ENCODE results near the gene TUBGCP6. TPM values are rescaled to one million over a fixed set of nuclear protein-coding genes. Genes with fewer than 3 reads are reported as not detected.

TUBGCP6 gene
- total and polyA plus RNA-seq, 2 experiments from 2014 or later: 18.6 to 47.1 TPM

- DNase-seq (ENCODE audit: low spot score) (peak; percentile 56), ATAC-seq (peak; percentile 39)
- H3K36me3 Mint-ChIP-seq (ENCODE audit: low read depth): peaks cover 4% of the 10 kb centered on the region; the same call in 1 of the 3 replicates
- Histone ChIP-seq H4K20me1 (replicated peaks; ENCODE audit: insufficient read depth) (no peaks in the 10 kb centered on the region), H3K4me1 (ENCODE audit: insufficient read depth) (no peaks in the 10 kb centered on the region), H3K4me3 (peak overlapping the region; percentile 26; the same call in 1 of the 2 replicates), H3K9me2 (ENCODE audit: insufficient read depth) (no peaks in the 10 kb centered on the region), H3F3A (replicated peaks; ENCODE audit: low read depth) (no peaks in the 10 kb centered on the region), H3K27ac (ENCODE audit: low read depth) (no peak overlapping the region), H3K27me3 (ENCODE audit: insufficient read depth) (no peaks in the 10 kb centered on the region), H3K36me3 (ENCODE audit: insufficient read depth) (no peaks in the 10 kb centered on the region), H3K79me2 (replicated peaks; ENCODE audit: insufficient read depth) (no peaks in the 10 kb centered on the region), H2AFZ (no peak overlapping the region), H3K4me2 (peak overlapping the region; percentile 51; the same call in 1 of the 2 replicates)
- H3K4me1 Mint-ChIP-seq: peaks cover 2% of the 10 kb centered on the region; the same call in 1 of the 3 replicates
- H3K27ac Mint-ChIP-seq: no peak overlapping the region
- TF ChIP-seq, protein P1, sequence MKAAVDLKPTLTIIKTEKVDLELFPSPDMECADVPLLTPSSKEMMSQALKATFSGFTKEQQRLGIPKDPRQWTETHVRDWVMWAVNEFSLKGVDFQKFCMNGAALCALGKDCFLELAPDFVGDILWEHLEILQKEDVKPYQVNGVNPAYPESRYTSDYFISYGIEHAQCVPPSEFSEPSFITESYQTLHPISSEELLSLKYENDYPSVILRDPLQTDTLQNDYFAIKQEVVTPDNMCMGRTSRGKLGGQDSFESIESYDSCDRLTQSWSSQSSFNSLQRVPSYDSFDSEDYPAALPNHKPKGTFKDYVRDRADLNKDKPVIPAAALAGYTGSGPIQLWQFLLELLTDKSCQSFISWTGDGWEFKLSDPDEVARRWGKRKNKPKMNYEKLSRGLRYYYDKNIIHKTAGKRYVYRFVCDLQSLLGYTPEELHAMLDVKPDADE (IDR thresholded peaks at IDR 0.05): no peak
- TF ChIP-seq EZH2 (IDR thresholded peaks at IDR 0.05; ENCODE audit: low read depth, unreplicated experiment): no peak
- no peak for TF ChIP-seq REST (IDR thresholded peaks at IDR 0.05; ENCODE audit: unreplicated experiment)
- TF ChIP-seq ZNF331 (CRISPR knock-in tag; IDR thresholded peaks at IDR 0.05; ENCODE audit: low read depth): no peak
- no peak for TF ChIP-seq POLR2AphosphoS5 (IDR thresholded peaks at IDR 0.05; ENCODE audit: low read depth)
- TF ChIP-seq JUNB (IDR thresholded peaks at IDR 0.05; ENCODE audit: unreplicated experiment): no peak
- no peak for TF ChIP-seq EZH2phosphoT487 (IDR thresholded peaks at IDR 0.05; ENCODE audit: unreplicated experiment)
- TF ChIP-seq STAT1 (IDR thresholded peaks at IDR 0.05; ENCODE audit: unreplicated experiment): no peak
- TF ChIP-seq CREB1 (CRISPR knock-in tag; IDR thresholded peaks at IDR 0.05; ENCODE audit: low read depth): no peak
- no peak for TF ChIP-seq ZNF114 (CRISPR knock-in tag; IDR thresholded peaks at IDR 0.05)
- no peak for TF ChIP-seq CTCF (conservative IDR thresholded peaks at IDR 0.05; ENCODE audit: low read depth in 2 of 2)
- no peaks in the 10 kb centered on the region for H3K9me3 Mint-ChIP-seq
- H3K4me3 Mint-ChIP-seq: no peak overlapping the region; the same call in 2 of the 3 replicates
- H3K27me3 Mint-ChIP-seq (ENCODE audit: insufficient read depth, low read depth, poor library complexity): peaks cover 13% of the 10 kb centered on the region
Observed at GRCh38 chr22:50177537-50178470, 67.0 kb downstream of the TUBGCP6 start.
